Activated CD4-positive, alpha-beta T cell treated with anti-CD3 and anti-CD28 coated beads, Interleukin-2, amount 10 ng/mL, durations not matched to agents 24 days and 14 days (primary cell): ENCODE data around the gene SPACA6. TPM values are rescaled to one million over a fixed set of nuclear protein-coding genes. Genes with fewer than 3 reads are reported as not detected.
A peak's percentile ranks its signal among the peaks of the same experiment; 100 is the strongest.

Experiments used
- DNase-seq: peaks from one replicate; pipeline ENCODE4 v3.0.0; 2022
- H3K27ac Mint-ChIP-seq: one replicate; pipeline ENCODE4 v1.8.0; 2022; ENCODE audit warnings: mild to moderate bottlenecking, mixed read lengths
- H3K27me3 Mint-ChIP-seq: one replicate; pipeline ENCODE4 v1.8.0; 2022; ENCODE audit warnings: mixed read lengths
- H3K36me3 Mint-ChIP-seq: one replicate; pipeline ENCODE4 v1.8.0; 2022; ENCODE audit warnings: low read depth, mild to moderate bottlenecking, mixed read lengths
- H3K4me1 Mint-ChIP-seq: one replicate; pipeline ENCODE4 v1.8.0; 2021; ENCODE audit warnings: mixed read lengths
- H3K4me3 Mint-ChIP-seq: one replicate; pipeline ENCODE4 v1.8.0; 2022; ENCODE audit warnings: mild to moderate bottlenecking, moderate library complexity, mixed read lengths
- H3K9me3 Mint-ChIP-seq: one replicate; pipeline ENCODE4 v1.8.0; 2021; ENCODE audit warnings: mixed read lengths
- intact Hi-C: fragments of 100-400 bp; cut with micrococcal nuclease; formaldehyde crosslinking; loops from one replicate; pipeline ENCODE4 v1.15.1; 2023
- total RNA-seq: library from RNA; stranded (reverse); gene quantifications from 2 replicates; pipeline ENCODE4 v1.2.3, GENCODE V29; 2022

Gene SPACA6
- total RNA-seq, 1 donor from 2014 or later = 6.7 TPM

DNA sequence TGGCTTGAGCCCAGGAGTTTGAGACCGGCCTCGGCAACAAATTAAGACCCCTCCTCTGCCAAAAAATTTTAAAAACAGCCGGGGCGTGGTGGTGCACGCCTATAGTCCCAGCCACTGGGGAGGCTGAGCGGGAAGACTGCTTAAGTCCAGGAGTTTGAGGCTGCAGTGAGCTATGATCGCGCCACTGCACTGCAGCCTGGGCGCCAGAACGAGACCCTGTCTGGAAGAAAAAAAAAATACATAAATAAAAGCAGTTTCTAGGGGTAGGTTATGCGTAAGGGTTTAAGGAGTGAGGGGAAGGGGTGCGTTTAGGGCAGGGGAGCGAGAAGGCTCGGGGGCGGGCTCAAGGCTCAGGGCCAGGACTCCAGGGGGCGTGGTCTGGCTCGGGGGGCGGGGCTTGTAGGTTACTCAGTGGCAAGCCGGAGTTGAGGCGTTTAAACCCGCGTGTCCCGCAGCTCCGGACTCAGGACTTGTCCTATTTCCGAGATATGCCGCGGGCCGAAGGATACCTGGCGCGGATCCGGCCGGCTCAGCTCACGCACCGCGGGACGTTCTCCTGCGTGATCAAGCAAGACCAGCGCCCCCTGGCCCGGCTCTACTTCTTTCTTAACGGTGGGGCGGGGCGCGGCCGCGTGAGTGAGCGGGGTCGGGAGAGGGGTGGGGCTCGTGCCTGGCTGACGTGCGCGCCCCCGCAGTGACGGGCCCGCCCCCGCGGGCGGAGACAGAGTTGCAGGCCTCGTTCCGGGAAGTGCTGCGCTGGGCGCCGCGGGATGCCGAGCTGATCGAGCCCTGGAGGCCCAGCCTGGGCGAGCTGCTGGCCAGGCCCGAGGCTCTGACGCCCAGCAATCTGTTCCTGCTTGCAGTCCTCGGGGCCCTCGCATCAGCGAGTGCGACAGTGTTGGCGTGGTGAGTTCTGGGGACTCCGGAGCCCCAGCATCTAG, 10.7 kb downstream of the SPACA6 start:
- DNase-seq = peak; percentile 99
- H3K27me3 Mint-ChIP-seq = peaks cover 3% of the 10 kb centered on the region
- H3K4me3 Mint-ChIP-seq = peak overlapping the region; percentile 90
- H3K36me3 Mint-ChIP-seq = peaks cover 31% of the 10 kb centered on the region
- H3K4me1 Mint-ChIP-seq = peaks cover 24% of the 10 kb centered on the region
- H3K9me3 Mint-ChIP-seq = no peaks in the 10 kb centered on the region
- H3K27ac Mint-ChIP-seq = peak overlapping the region; percentile 95
- intact Hi-C loops = loop anchor here (1.0 kb wide), 2 partner anchors 339 to 485 kb away; no protein-coding TSS in a partner anchor

DNA sequence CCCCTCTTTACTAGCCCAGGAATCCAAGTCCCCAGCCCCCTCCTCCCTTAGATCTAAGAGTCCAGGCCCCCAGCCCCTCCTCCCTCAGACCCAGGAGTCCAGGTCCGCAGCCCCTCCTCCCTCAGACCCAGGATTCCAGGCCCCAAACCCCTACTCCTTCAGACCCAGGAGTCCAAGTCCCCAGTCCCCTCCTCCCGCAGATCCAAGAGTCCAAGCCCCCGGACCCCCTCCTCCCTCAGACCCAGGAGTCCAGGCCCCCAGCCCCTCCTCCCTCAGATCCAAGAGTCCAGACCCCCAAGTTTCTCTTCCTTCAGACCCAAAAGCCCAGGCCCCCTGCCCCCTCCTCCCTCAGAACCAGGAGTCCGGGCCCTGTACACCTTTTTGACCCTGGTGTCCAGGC, 11.5 kb downstream of the SPACA6 start:
- no peaks in the 10 kb centered on the region for H3K9me3 Mint-ChIP-seq
- peaks cover 4% of the 10 kb centered on the region for H3K27me3 Mint-ChIP-seq
- peak overlapping the region; percentile 95 for H3K27ac Mint-ChIP-seq
- peaks cover 31% of the 10 kb centered on the region for H3K36me3 Mint-ChIP-seq
- intact Hi-C loops = loop anchor here (1.0 kb wide), 1 partner anchor 485 kb away; no protein-coding TSS in a partner anchor
- no peak for DNase-seq
- peaks cover 24% of the 10 kb centered on the region for H3K4me1 Mint-ChIP-seq
- H3K4me3 Mint-ChIP-seq = peak overlapping the region; percentile 90

DNA sequence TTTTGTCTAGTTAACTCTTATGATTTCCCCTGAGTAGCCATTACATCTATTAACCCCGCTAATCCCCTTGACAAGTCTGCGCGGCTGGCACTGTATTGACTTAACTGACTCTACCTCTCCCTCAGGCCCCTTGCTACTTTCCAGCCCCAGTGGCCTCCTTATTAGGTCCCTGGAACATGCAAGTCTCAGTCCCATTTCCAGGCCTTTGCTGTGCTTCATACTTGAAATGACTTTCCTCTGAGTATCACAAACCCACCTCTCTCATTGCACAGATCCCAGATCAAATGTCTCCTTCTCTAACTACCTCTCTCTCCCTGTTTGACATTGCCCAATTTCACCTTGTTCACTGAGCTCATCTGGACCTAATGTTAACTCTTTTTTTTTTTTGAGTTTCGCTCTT, 13.2 kb downstream of the SPACA6 start:
- intact Hi-C loops = no loop called here
- H3K27ac Mint-ChIP-seq = peak overlapping the region; percentile 25

DNA sequence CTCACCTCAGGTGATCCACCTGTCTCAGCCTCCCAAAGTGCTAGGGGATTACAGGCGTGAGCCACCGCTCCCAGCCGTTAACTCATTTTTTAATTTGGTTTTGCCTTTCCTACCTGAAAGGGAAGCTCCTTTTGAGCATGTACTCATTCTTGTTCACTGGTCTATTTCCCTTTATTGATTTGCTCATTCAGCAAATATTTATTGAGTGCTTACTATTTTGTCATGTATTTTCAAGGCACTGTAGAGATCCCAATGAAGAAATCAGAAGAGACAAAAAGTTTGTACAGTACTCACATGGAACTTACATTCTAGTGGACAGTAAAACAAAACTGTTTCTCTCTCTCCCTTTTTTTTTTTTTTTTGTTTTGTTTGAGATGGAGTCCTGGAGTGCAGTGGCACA, 13.8 kb downstream of the SPACA6 start:
- Mint-ChIP-seq H3K4me1 (peaks cover 24% of the 10 kb centered on the region), H3K27ac (no peak overlapping the region), H3K4me3 (no peak overlapping the region), H3K27me3 (peaks cover 11% of the 10 kb centered on the region), H3K9me3 (no peaks in the 10 kb centered on the region), H3K36me3 (peaks cover 25% of the 10 kb centered on the region)
- no peak for DNase-seq
- intact Hi-C loops = no loop called here

More for the DNA sequence above, 13.2 kb downstream of the SPACA6 start:
- no peaks in the 10 kb centered on the region for H3K9me3 Mint-ChIP-seq
- peaks cover 24% of the 10 kb centered on the region for H3K4me1 Mint-ChIP-seq
- peak overlapping the region; percentile 43 for H3K4me3 Mint-ChIP-seq
- H3K36me3 Mint-ChIP-seq = peaks cover 29% of the 10 kb centered on the region
- peaks cover 11% of the 10 kb centered on the region for H3K27me3 Mint-ChIP-seq
- DNase-seq = no peak

DNA sequence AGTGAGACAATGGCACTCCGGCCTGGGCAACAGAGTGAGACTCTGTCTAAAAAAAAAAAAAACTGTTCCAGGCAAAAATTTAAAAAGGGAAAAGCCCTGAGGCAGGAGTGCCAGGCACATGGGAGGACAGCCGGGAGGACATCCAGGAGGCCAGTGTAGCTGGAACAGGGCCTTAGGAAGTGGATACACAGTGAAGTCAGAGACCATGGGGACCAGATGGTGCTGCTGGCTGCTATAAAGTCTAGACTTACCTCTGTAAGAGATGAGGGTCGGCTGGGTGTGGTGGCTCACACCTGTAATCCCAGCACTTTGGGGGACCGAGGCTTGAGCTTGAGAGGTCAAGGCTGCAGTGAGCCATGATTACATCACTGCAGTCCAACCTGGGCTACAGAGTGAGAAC, 15.7 kb downstream of the SPACA6 start:
- Mint-ChIP-seq H3K9me3 (no peaks in the 10 kb centered on the region), H3K4me3 (no peak overlapping the region), H3K27ac (no peak overlapping the region), H3K4me1 (peaks cover 14% of the 10 kb centered on the region), H3K27me3 (peaks cover 8% of the 10 kb centered on the region), H3K36me3 (peaks cover 21% of the 10 kb centered on the region)
- intact Hi-C loops = no loop called here
- DNase-seq = no peak

DNA sequence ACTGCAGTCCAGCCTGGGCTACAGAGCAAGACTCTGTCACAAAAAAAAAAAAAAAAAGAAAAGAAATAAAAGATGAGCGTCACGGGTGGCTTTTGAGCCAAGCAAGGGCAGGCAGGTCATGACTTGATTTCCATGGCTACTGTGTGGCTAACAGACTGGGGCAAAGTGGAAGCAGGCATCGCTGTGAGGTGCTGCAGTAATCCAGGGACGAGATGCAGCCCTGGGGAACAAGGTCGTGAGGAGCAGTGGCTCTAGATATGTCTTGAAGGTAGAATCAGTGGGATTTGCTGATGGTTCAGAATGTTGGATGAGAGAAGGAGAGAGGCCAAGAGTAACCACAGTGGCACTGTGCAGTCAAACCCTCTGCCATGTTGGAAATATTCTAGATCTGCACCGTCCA, 16.4 kb downstream of the SPACA6 start:
- H3K27me3 Mint-ChIP-seq = peaks cover 8% of the 10 kb centered on the region
- H3K36me3 Mint-ChIP-seq = peaks cover 21% of the 10 kb centered on the region
- H3K4me1 Mint-ChIP-seq = peaks cover 11% of the 10 kb centered on the region
- no peak overlapping the region for H3K27ac Mint-ChIP-seq
- no peaks in the 10 kb centered on the region for H3K9me3 Mint-ChIP-seq
- no peak overlapping the region for H3K4me3 Mint-ChIP-seq
- intact Hi-C loops = no loop called here
- DNase-seq = no peak

DNA sequence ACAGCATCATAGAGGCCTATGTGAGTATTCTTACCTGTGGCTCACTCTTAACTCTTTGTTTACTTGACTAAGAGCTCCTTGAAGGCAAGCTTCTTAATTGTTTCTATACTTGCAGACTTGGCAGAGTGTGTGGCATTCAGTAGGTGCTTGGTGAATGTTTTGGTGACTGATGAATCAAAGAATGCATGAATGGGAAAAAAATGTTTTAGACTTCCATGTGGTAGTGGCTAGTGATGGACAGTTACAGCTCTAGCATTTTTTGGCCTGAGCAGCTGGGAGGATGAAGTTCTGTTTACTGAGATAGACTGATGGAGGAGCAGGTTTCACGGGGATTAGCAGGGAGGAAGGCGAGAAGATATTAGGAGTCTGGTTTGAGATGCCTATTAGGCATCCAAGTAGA, 17.0 kb downstream of the SPACA6 start:
- peaks cover 8% of the 10 kb centered on the region for H3K4me1 Mint-ChIP-seq

DNA sequence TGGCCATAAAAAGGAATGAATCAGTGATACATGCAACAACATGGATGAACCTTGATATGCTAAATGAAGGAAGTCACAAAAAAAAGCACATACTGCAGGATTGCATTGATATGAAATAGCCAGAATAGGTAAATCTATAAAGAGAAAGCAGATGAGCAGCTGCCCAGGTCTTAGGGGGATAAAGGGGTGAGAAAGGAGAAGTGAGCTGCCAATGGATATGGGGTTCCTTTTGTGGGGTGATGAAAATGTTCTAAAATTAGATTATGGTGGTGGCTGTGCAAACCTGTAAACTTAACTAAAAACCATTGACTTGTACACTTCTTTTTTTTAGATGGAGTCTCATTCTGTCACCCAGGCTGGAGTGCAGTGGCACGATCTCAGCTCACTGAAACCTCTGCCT, 18.6 kb downstream of the SPACA6 start:
- DNase-seq = no peak
- Mint-ChIP-seq H3K36me3 (peaks cover 6% of the 10 kb centered on the region), H3K4me1 (no peaks in the 10 kb centered on the region), H3K27me3 (peaks cover 8% of the 10 kb centered on the region), H3K4me3 (no peak overlapping the region), H3K9me3 (peaks cover 13% of the 10 kb centered on the region), H3K27ac (no peak overlapping the region)
- intact Hi-C loops = no loop called here

More for the DNA sequence above, 17.0 kb downstream of the SPACA6 start:
- Mint-ChIP-seq H3K4me3 (no peak overlapping the region), H3K27me3 (peaks cover 8% of the 10 kb centered on the region), H3K27ac (no peak overlapping the region), H3K36me3 (peaks cover 16% of the 10 kb centered on the region), H3K9me3 (peaks cover 3% of the 10 kb centered on the region)
- DNase-seq = no peak
- intact Hi-C loops = no loop called here

DNA sequence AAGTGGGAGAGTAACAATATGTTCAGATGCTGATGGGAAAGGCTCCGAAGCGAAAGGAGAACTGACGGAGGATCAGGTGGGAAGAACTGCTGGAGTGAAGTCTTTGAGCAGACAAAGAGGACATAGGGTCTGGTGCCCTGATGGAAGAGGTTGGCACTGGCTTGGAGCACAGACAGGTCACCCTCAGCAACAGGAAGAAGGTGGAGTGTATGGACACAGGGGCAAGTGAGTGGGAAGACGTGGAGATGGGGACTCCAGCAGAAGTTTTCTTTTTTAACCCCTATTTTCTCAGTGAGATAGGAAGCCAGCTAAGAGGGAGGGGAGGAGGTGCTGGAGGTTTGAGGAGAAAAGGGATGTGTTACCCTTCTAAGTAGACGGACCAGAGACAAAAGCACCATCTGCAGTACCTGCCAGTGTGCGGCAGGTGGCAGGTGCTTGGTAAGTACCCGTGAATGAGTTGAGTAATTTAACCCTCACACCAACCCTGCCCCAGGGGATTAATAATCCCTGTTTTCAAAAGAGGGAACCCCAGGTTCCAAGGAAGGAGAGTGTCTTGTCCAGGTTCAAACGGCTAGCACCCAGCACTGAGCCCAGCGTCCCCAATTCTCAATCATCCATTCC, 19.4 kb downstream of the SPACA6 start:
- no peak for DNase-seq
- Mint-ChIP-seq H3K27ac (no peak overlapping the region), H3K9me3 (peaks cover 15% of the 10 kb centered on the region), H3K4me3 (no peak overlapping the region), H3K36me3 (peaks cover under 1% of the 10 kb centered on the region), H3K4me1 (no peaks in the 10 kb centered on the region), H3K27me3 (peaks cover 8% of the 10 kb centered on the region)
- intact Hi-C loops = no loop called here

DNA sequence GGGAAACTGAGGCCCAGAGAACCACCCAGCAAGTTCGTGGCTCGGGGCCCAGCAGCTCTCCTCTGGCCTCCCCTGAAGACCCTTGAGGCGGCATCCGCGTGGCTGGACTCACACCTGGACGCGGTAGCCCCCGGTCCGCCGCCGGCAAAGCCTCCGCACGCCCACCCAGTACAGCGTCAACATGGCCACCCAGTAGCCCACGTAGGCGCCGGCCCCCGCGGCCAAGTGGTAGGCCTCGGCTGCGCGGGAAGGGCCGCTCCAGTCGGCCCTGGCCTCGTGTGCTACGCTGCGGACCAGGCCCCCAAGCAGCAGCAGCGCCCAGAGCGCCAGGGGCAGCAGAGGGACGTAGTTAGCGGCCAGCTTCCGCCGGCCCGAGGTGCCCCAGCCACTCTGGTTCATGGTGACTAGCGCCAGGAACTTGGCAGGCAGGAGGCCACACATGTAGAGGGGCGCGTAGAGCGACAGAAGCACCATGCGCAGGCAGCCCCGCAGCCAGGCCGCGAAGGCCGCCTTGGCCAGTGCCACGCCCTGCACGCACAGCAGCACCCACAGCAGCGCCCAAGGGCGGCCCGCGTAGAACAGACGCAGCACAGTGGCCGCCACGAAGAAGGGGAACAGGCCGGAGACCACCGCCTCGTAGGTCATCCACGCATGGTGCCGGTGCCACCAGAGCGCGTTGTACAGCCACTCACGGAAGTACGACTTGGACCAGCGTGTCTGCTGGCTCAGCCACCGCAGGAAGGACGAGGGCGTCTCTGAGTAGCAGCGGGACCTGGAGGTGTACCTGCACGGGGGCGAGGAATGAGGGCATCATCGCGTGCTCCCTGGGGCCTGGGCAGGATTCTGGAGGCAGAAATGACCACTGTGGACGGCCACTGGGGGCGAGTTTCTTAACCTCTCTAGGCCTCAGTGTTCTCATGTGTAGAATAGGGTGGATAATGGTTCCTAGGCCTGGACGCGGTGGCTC, 20.5 kb downstream of the SPACA6 start:
- no peak for DNase-seq
- H3K4me3 Mint-ChIP-seq = no peak overlapping the region
- no peaks in the 10 kb centered on the region for H3K4me1 Mint-ChIP-seq
- intact Hi-C loops = no loop called here
- H3K36me3 Mint-ChIP-seq = no peaks in the 10 kb centered on the region
- peaks cover 14% of the 10 kb centered on the region for H3K27me3 Mint-ChIP-seq
- H3K9me3 Mint-ChIP-seq = peaks cover 16% of the 10 kb centered on the region
- no peak overlapping the region for H3K27ac Mint-ChIP-seq

DNA sequence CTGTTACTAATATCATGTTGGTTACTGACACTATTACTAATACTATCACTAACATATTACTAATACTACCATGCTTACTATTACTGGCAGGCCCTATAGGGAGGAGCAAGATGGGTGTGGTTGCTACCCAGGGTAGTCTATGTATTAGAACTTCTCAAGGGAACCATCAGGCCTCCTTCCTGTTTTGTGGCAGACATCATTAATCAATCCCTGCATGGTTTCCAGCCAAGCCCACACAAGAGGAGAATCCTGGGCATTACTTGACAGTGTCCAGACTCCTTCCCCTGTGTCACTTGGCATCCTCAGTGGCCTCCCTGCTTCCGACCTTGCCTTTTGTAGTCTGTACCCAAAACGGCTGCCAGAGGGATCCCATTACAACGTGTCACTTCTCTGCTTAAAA, 21.7 kb downstream of the SPACA6 start:
- H3K4me1 Mint-ChIP-seq = no peaks in the 10 kb centered on the region
- no peak overlapping the region for H3K27ac Mint-ChIP-seq
- peaks cover 18% of the 10 kb centered on the region for H3K27me3 Mint-ChIP-seq
- peaks cover 20% of the 10 kb centered on the region for H3K9me3 Mint-ChIP-seq
- intact Hi-C loops = no loop called here
- no peak overlapping the region for H3K4me3 Mint-ChIP-seq
- no peaks in the 10 kb centered on the region for H3K36me3 Mint-ChIP-seq
- no peak for DNase-seq

DNA sequence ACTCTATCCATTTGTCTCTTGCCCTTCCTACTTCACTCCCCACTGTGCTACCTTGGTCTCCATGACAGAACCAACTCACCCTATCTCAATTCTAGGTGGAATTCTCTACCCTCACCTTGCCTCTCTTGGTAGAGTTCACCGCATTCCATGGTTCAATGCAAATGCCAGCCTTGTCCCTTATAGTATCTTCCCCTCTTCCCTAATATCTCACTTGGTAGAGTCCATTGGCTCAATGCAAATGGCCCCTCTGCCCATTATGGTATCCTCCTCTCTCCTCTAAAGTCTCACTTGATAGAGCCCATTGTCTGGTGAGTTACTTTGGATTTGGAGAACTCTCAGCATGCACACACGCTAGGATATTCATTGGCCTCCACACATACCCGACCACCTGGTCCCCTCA, 22.7 kb downstream of the SPACA6 start:
- Mint-ChIP-seq H3K27me3 (peaks cover 19% of the 10 kb centered on the region), H3K9me3 (peaks cover 20% of the 10 kb centered on the region), H3K36me3 (no peaks in the 10 kb centered on the region), H3K27ac (no peak overlapping the region), H3K4me3 (no peak overlapping the region), H3K4me1 (no peaks in the 10 kb centered on the region)
- intact Hi-C loops = no loop called here
- DNase-seq = no peak

DNA sequence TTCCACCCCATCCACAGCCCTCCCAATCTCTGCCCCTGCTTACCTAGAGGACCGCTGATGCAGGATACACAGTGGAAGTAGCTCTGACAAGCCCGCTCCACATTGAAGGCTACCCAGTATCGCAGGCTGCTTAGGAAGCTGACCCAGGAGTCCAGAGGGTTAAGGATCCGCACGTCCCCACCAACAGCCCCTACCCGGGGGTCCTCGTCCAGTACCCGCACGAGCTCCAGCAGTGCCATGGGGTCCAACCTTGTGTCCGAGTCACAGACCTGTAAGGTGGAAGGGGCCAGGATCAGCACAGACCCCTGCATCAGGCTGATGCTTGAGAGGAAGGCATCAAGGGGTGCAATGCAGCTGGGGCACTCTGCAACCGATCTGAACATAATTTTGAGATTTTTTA, 23.8 kb downstream of the SPACA6 start:
- no peaks in the 10 kb centered on the region for H3K36me3 Mint-ChIP-seq
- peaks cover 18% of the 10 kb centered on the region for H3K27me3 Mint-ChIP-seq
- H3K4me3 Mint-ChIP-seq = no peak overlapping the region
- no peaks in the 10 kb centered on the region for H3K4me1 Mint-ChIP-seq
- H3K9me3 Mint-ChIP-seq = peaks cover 20% of the 10 kb centered on the region
- no peak for DNase-seq
- intact Hi-C loops = no loop called here
- no peak overlapping the region for H3K27ac Mint-ChIP-seq
